Measurements from ENCODE around the gene POLR1G. TPM values are rescaled to one million over a fixed set of nuclear protein-coding genes. Genes with fewer than 3 reads are reported as not detected.

POLR1G gene
- total RNA-seq, 1 experiment from 2014 or later = 43.4 TPM

DNA sequence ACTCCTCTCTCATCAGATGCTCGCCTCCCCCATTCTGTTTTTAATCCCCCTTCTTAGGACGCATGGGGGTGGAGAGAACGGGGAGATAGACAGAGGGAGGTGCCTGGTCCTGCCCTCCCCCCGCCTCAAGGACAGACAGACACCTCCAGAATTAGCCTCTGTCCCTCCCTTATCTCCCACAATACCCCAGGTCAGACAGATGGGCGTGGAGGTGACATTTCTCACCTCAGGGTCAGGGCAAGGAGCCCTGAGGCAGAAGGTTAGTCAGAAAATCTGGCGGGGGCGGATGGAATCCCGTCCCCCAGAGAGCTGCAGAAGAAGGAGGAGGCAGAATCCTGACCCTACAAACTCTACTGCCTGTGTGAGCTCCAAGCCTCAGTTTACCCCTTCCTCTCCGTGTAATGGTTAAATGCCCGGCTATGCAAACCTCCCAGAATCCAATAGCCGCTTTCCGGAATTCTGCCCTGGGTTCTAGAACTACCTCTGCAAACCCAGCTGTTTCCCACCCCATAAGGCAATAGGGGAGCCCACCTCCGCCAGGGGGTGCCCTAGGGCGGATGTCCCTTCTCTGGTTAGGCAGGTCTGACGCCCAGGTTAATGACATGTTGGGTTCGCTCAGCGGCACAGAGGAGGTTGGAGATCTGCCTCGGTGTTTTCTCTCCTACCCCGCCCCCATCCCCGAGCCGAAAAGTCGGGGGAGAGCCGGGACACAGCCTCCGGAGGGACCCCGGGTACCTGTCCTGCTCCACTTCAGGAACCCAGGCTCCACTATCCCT is 2.5 kb upstream of the POLR1G start:
- TF ChIP-seq, protein P1, sequence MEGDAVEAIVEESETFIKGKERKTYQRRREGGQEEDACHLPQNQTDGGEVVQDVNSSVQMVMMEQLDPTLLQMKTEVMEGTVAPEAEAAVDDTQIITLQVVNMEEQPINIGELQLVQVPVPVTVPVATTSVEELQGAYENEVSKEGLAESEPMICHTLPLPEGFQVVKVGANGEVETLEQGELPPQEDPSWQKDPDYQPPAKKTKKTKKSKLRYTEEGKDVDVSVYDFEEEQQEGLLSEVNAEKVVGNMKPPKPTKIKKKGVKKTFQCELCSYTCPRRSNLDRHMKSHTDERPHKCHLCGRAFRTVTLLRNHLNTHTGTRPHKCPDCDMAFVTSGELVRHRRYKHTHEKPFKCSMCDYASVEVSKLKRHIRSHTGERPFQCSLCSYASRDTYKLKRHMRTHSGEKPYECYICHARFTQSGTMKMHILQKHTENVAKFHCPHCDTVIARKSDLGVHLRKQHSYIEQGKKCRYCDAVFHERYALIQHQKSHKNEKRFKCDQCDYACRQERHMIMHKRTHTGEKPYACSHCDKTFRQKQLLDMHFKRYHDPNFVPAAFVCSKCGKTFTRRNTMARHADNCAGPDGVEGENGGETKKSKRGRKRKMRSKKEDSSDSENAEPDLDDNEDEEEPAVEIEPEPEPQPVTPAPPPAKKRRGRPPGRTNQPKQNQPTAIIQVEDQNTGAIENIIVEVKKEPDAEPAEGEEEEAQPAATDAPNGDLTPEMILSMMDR (conservative IDR thresholded peaks at IDR 0.05) = peak; percentile 79
- no CpG with 5 or more reads among the region's 25 CpGs for WGBS (ENCODE audit: extremely low coverage, insufficient read length, low lambda C conversion rate)
- H3K9ac ChIP-seq (ENCODE audit: extremely low read depth, insufficient read length, low read length) = peak overlapping the region; percentile 13
- H3K79me1 ChIP-seq (ENCODE audit: insufficient read depth, low read depth, low read length, poor library complexity, severe bottlenecking) = no peaks in the 10 kb centered on the region
- H2AK5ac ChIP-seq (ENCODE audit: insufficient read length, low read length) = no peak overlapping the region
- no peak overlapping the region for H2BK15ac ChIP-seq (ENCODE audit: low read depth, low read length)
- no peak overlapping the region for H3K27ac ChIP-seq (ENCODE audit: insufficient read length, low read depth, low read length)
- no peaks in the 10 kb centered on the region for H4K20me1 ChIP-seq (ENCODE audit: control insufficient read depth, insufficient read depth, insufficient read length)
- H3K9me3 ChIP-seq (ENCODE audit: control insufficient read depth, low read depth, low read length) = no peaks in the 10 kb centered on the region
- peak overlapping the region; percentile 93 for H3K4me2 ChIP-seq (ENCODE audit: insufficient read depth, insufficient read length, low read length)
- no peak overlapping the region for H3T11ph ChIP-seq (ENCODE audit: low read length)
- Mint-ChIP-seq H3K9me3 (no peaks in the 10 kb centered on the region; a peak in 1 of 5 replicates), H3K36me3 (ENCODE audit: insufficient read depth in 1 of 3, low read depth in 3 of 3) (peaks cover 8 to 13% (median 9%) of the 10 kb centered on the region in 3 experiments; a peak in 6 of 7 replicates), H3K4me3 (peak overlapping the region; percentile 99), H3K27me3 (ENCODE audit: low read depth) (peaks cover 4% of the 10 kb centered on the region; the same call in 1 of the 2 replicates), H3K4me1 (peaks cover 21 to 30% of the 10 kb centered on the region in 2 experiments), H3K27ac (peak overlapping the region in 2 of 3 experiments; percentile 72 to 99; a peak in 4 of 7 replicates)
- no peak overlapping the region for H3K14ac ChIP-seq (ENCODE audit: insufficient read depth, low read length)
- H2AFZ ChIP-seq (ENCODE audit: low read length) = no peak overlapping the region
- H4K91ac ChIP-seq (ENCODE audit: insufficient read length, low read depth, low read length) = no peak overlapping the region
- peak; percentile 92 for DNase-seq
- peaks cover 7% of the 10 kb centered on the region; the same call in 1 of the 2 replicates for H3K4me1 ChIP-seq (ENCODE audit: insufficient read depth, low read length)
- no peak overlapping the region for H2BK5ac ChIP-seq (ENCODE audit: insufficient read length, low read length)
- H3K56ac ChIP-seq (ENCODE audit: insufficient read length, low read depth, low read length) = no peak overlapping the region
- peaks cover 18% of the 10 kb centered on the region for H3K23me2 ChIP-seq (ENCODE audit: insufficient read length, low read depth, low read length, poor library complexity, severe bottlenecking)
- no peak overlapping the region for H3K18ac ChIP-seq (ENCODE audit: insufficient read length, low read depth, low read length)
- no peak overlapping the region for H2BK12ac ChIP-seq (ENCODE audit: insufficient read length, low read depth, low read length)
- H3K27me3 ChIP-seq (ENCODE audit: insufficient read depth, low read length) = no peaks in the 10 kb centered on the region
- H4K5ac ChIP-seq (ENCODE audit: insufficient read length, low read depth, low read length) = no peak overlapping the region
- no peak overlapping the region for H2BK120ac ChIP-seq (ENCODE audit: low read depth, low read length, poor library complexity, severe bottlenecking)
- H3K4ac ChIP-seq (ENCODE audit: low read depth, low read length) = no peak overlapping the region
- no peak overlapping the region for H4K8ac ChIP-seq (replicated peaks; ENCODE audit: insufficient read length, low read depth, low read length)
- no peaks in the 10 kb centered on the region; the same call in 1 of the 2 replicates for H3K79me2 ChIP-seq (ENCODE audit: insufficient read depth, low read length)
- no peak overlapping the region for H3K23ac ChIP-seq (ENCODE audit: insufficient read length, low read depth, low read length)
- H2BK20ac ChIP-seq (ENCODE audit: low read depth, low read length, poor library complexity, severe bottlenecking) = no peak overlapping the region
